HEK293T (cell line): ENCODE results near the gene IGF2BP2.

Source experiments
- CTCF ChIA-PET: fragments of 350-600 bp; formaldehyde crosslinking; extraction: SDS; loops from one replicate; lab custom pipeline; 2021; ENCODE audit warnings: antibody characterized with exemption, inconsistent platforms; lab: Yijun Ruan, JAX
- POLR2A ChIA-PET: fragments of 350-600 bp; formaldehyde crosslinking; extraction: SDS; loops from one replicate; lab custom pipeline; 2020; ENCODE audit warnings: antibody characterized with exemption, inconsistent platforms; lab: Yijun Ruan, JAX
- DNase-seq: peaks from one replicate; pipeline ENCODE4 v3.0.0; 2012; ENCODE audit warnings: mixed read lengths; ENCODE audit errors: extremely low spot score
- ARNT ChIP-seq: fragments of 450-650 bp; IDR thresholded peaks from 2 replicates; pipeline ENCODE4 v1.6.1; 2017; ENCODE audit warnings: mild to moderate bottlenecking
- BHLHE40 ChIP-seq: fragments of 450-650 bp; IDR thresholded peaks from 2 replicates; pipeline ENCODE4 v1.6.1; 2016; ENCODE audit warnings: mild to moderate bottlenecking, moderate library complexity, borderline replicate concordance
- CTBP1 ChIP-seq: fragments of 450-650 bp; IDR thresholded peaks from 2 replicates; pipeline ENCODE4 v1.6.1; 2016; ENCODE audit warnings: borderline replicate concordance
- ELF4 ChIP-seq: fragments of 450-650 bp; IDR thresholded peaks from 2 replicates; pipeline ENCODE4 v1.6.1; 2017; ENCODE audit warnings: antibody characterized with exemption
- FOXA1 ChIP-seq: fragments of 450-650 bp; IDR thresholded peaks from 2 replicates; pipeline ENCODE4 v1.6.1; 2016; ENCODE audit warnings: mild to moderate bottlenecking
- FOXK2 ChIP-seq: fragments of 450-650 bp; IDR thresholded peaks from 2 replicates; pipeline ENCODE4 v1.6.1; 2016; ENCODE audit warnings: mild to moderate bottlenecking
- FOXM1 ChIP-seq: fragments of 450-650 bp; IDR thresholded peaks from 2 replicates; pipeline ENCODE4 v1.6.1; 2017; ENCODE audit warnings: mild to moderate bottlenecking, borderline replicate concordance
- HDGF ChIP-seq: fragments of 450-650 bp; IDR thresholded peaks from 2 replicates; pipeline ENCODE4 v1.6.1; 2017; ENCODE audit warnings: antibody characterized with exemption, borderline replicate concordance
- L3MBTL2 ChIP-seq: fragments of 450-650 bp; conservative IDR thresholded peaks from 2 replicates; pipeline ENCODE4 v1.6.1; 2016; ENCODE audit warnings: mild to moderate bottlenecking
- LEF1 ChIP-seq: fragments of 450-650 bp; IDR thresholded peaks from 2 replicates; pipeline ENCODE4 v1.6.1; 2017; ENCODE audit warnings: mild to moderate bottlenecking, borderline replicate concordance
- NFRKB ChIP-seq: fragments of 450-650 bp; IDR thresholded peaks from 2 replicates; pipeline ENCODE4 v1.6.1; 2016; ENCODE audit warnings: mild to moderate bottlenecking, moderate library complexity
- SP1 ChIP-seq: fragments of 450-650 bp; IDR thresholded peaks from 2 replicates; pipeline ENCODE4 v1.6.1; 2017
- SUZ12 ChIP-seq: fragments of 450-650 bp; IDR thresholded peaks from 2 replicates; pipeline ENCODE4 v1.6.1; 2016; ENCODE audit warnings: mild to moderate bottlenecking
- TARDBP ChIP-seq: fragments of 450-650 bp; IDR thresholded peaks from 2 replicates; pipeline ENCODE4 v1.6.1; 2016
- ZNF384 ChIP-seq: fragments of 450-650 bp; IDR thresholded peaks from 2 replicates; pipeline ENCODE4 v1.6.1; 2016
- TF ChIP-seq, protein P1 (sequence below): fragments of 450-650 bp; IDR thresholded peaks from 2 replicates; pipeline ENCODE4 v1.6.1; 2016

The IGF2BP2 gene

DNA sequence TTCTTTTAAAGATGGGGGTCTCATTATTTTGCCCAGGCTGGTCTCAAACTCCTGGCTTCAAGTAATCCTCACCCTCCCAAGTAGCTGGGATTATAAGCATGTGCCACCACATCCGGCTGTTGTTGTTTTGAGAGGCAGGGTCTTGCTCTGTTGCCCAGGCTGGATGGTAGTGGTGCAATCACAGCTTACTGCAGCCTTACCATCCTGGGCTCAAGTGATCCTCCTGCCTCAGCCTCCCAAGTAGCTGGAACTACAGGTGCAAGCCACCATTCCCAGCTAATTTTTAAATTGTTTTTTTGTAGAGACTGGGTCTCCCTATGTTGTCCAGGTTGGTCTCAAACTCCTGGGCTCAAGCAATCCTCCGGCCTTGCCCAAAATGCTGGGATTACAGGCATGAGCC, 133.2 kb downstream of the IGF2BP2 start:
- no peak for DNase-seq
- TF ChIP-seq HDGF (no peak), CTBP1 (no peak), ARNT (no peak), FOXM1 (no peak), ELF4 (no peak), SUZ12 (no peak), LEF1 (no peak), TARDBP (no peak), NFRKB (no peak), SP1 (no peak), FOXA1 (no peak), BHLHE40 (no peak), ZNF384 (no peak), FOXK2 (no peak), L3MBTL2 (no peak)
- TF ChIP-seq, protein P1, sequence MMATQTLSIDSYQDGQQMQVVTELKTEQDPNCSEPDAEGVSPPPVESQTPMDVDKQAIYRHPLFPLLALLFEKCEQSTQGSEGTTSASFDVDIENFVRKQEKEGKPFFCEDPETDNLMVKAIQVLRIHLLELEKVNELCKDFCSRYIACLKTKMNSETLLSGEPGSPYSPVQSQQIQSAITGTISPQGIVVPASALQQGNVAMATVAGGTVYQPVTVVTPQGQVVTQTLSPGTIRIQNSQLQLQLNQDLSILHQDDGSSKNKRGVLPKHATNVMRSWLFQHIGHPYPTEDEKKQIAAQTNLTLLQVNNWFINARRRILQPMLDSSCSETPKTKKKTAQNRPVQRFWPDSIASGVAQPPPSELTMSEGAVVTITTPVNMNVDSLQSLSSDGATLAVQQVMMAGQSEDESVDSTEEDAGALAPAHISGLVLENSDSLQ = no peak
- POLR2A ChIA-PET = no interaction called here
- CTCF ChIA-PET = no interaction called here

DNA sequence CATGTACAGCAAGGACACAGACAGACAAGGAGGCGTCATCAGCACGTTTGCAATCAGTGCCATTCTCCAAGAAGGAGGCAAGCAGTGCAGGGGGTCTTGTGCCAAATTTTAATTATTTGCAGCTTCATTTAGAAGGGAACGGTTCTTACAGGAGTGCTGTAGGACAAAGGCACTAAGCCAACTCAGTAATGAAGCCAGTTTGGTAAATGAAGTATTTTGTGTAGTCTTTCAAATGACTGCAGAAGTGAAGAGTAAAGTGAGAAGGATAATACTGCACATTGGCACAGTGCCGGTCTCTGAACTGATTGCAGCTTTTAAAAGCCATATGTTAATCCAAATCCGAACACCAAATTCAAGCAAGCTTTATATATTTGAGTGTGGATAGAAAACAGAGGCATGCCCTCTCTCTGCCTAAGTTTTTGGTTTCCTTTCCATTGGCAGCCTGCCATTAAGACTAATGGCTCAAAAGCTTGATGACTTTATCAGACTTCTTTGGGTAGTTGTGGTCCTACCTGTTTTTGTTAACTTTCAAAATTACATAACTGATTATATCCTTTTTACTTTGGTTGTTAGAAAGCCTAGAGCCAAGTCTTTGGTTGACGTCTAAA, 137.5 kb downstream of the IGF2BP2 start:
- DNase-seq = no peak
- ChIA-PET CTCF (no interaction called here), POLR2A (no interaction called here)
- no peak for TF ChIP-seq FOXA1
- no peak for TF ChIP-seq TARDBP
- TF ChIP-seq, protein P1 = no peak
- TF ChIP-seq NFRKB = no peak
- TF ChIP-seq FOXK2 = no peak
- no peak for TF ChIP-seq FOXM1
- TF ChIP-seq ELF4 = no peak
- TF ChIP-seq CTBP1 = no peak
- no peak for TF ChIP-seq LEF1
- TF ChIP-seq L3MBTL2 = no peak
- TF ChIP-seq ZNF384 = no peak
- no peak for TF ChIP-seq SP1

DNA sequence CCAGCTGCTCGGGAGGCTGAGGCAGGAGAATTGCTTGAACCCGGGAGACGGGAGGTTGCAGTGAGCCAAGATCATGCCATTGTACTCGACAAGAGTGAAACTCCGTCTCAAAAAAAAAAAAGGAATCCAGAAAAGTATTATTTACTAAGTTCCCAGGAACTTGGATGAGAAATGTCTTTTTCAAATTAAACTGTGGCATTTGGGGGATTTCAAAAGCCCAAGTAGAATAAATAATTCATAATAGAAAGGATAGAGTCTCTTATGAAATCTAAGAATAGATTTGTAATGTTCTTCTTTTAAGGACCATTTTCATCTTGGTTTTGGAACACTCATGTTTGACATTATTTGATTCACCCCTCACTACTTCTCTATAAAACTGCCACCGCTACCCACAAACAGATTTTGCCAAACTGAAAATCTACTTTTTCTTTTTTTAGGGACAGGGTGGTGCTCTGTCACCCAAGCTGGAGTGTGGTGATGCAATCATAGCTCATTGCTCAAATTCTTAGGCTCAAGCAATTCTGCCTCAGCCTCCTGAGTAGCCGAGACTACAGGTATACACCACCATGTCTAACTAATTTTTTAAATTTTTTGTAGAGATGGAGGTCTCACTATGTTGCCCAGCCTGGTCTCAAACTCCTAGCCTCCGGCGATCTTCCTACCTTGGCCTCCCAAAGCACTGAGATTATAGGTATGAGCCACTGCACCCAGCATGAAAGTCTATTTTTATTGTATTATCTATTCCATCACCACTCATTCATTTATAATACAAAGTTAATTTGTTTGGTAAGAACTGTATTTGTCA, 139.4 kb downstream of the IGF2BP2 start:
- ChIA-PET POLR2A (no interaction called here), CTCF (no interaction called here)
- no peak for DNase-seq
- no peak for TF ChIP-seq SUZ12
- no peak for TF ChIP-seq FOXK2
- no peak for TF ChIP-seq FOXM1
- TF ChIP-seq SP1 = no peak
- TF ChIP-seq ZNF384 = no peak
- TF ChIP-seq FOXA1 = no peak
- no peak for TF ChIP-seq NFRKB
- TF ChIP-seq CTBP1 = no peak
- TF ChIP-seq L3MBTL2 = no peak
- TF ChIP-seq LEF1 = no peak
- no peak for TF ChIP-seq ARNT
- TF ChIP-seq, protein P1 = no peak
- TF ChIP-seq TARDBP = no peak
- TF ChIP-seq HDGF = no peak
- TF ChIP-seq ELF4 = no peak
- no peak for TF ChIP-seq BHLHE40

DNA sequence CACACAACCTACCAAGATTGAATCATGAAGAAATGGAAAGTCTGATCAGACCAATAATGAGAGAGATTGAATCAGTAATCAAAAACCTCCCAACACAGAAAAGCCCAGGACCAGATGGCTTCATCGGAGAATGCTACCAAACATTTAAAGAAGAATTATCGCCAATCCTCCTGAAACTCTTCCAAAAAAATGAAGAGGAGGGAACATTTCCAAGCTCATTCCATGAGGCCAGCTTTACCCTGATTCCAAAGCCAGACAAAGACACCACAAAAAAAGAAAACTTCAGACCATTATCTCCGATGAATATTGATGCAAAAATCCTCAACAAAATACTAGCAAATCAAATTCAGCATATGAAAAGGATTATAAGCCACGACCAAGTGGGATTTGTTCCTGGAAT, 144.6 kb downstream of the IGF2BP2 start:
- no peak for TF ChIP-seq LEF1
- no peak for TF ChIP-seq FOXM1
- no peak for TF ChIP-seq CTBP1
- POLR2A ChIA-PET = no interaction called here
- CTCF ChIA-PET = interaction anchor here (0.6 to 1.4 kb wide), 2 partner anchors 16 to 20 kb away, joined by 3 read pairs; no protein-coding TSS in a partner anchor
- DNase-seq = no peak

- ChIA-PET POLR2A (no interaction called here), CTCF (interaction anchor here (0.6 to 1.9 kb wide), 5 partner anchors 16 to 207 kb away, joined by 3 to 7 read pairs (median 6); no protein-coding TSS in a partner anchor)
- TF ChIP-seq HDGF (no peak), BHLHE40 (no peak), ZNF384 (no peak), SUZ12 (no peak), SP1 (no peak), ARNT (no peak), LEF1 (no peak), TARDBP (no peak), L3MBTL2 (no peak), FOXM1 (no peak), CTBP1 (no peak), FOXK2 (no peak), ELF4 (no peak), NFRKB (no peak), FOXA1 (no peak)
- TF ChIP-seq, protein P1 = no peak
Observed at GRCh38 chr3:185678027-185678426, 146.8 kb downstream of the IGF2BP2 start.

More at GRCh38 chr3:185678027-185678426, 146.8 kb downstream of the IGF2BP2 start:
- DNase-seq = no peak
